Osteocyte (in vitro differentiated cells): ENCODE results near the gene GRIN2D. TPM values are rescaled to one million over a fixed set of nuclear protein-coding genes. Genes with fewer than 3 reads are reported as not detected.
"Not testable (repeated sequence)": the region's sequence is repeated elsewhere in the genome, so short reads cannot be mapped to it uniquely, and the experiment has no call there.

Experiments
- DNase-seq: peaks from one replicate; pipeline ENCODE4 v3.0.0; 2021; ENCODE audit warnings: mixed read lengths; ENCODE audit not compliant: unreplicated experiment; ENCODE audit errors: extremely low spot score
- H3K27ac Mint-ChIP-seq: one replicate; pipeline ENCODE4 v1.8.0; 2021; ENCODE audit warnings: mild to moderate bottlenecking, mixed read lengths; ENCODE audit not compliant: unreplicated experiment
- H3K27me3 Mint-ChIP-seq: one replicate; pipeline ENCODE4 v1.8.0; 2021; ENCODE audit warnings: mixed read lengths; ENCODE audit not compliant: unreplicated experiment
- H3K36me3 Mint-ChIP-seq: one replicate; pipeline ENCODE4 v1.8.0; 2021; ENCODE audit warnings: mixed read lengths; ENCODE audit not compliant: unreplicated experiment
- H3K4me1 Mint-ChIP-seq: one replicate; pipeline ENCODE4 v1.8.0; 2021; ENCODE audit warnings: mixed read lengths; ENCODE audit not compliant: unreplicated experiment
- H3K4me3 Mint-ChIP-seq: one replicate; pipeline ENCODE4 v1.8.0; 2021; ENCODE audit warnings: mild to moderate bottlenecking, moderate library complexity, mixed read lengths; ENCODE audit not compliant: unreplicated experiment
- H3K9me3 Mint-ChIP-seq: one replicate; pipeline ENCODE4 v1.8.0; 2021; ENCODE audit warnings: mixed read lengths; ENCODE audit not compliant: unreplicated experiment
- total RNA-seq: library from RNA; stranded (reverse); gene quantifications from 2 replicates; pipeline ENCODE4 v1.2.1, GENCODE V29; 2021
- TF ChIP-seq, protein P1 (sequence below): fragments of 200-600 bp; sonication (generic); IDR thresholded peaks from 2 replicates; pipeline ENCODE4 v1.5.0; 2021; ENCODE audit warnings: antibody characterized with exemption, mild to moderate bottlenecking, moderate library complexity

GRIN2D gene
- total RNA-seq, 1 donor from 2014 or later, result 1.2 TPM

DNA sequence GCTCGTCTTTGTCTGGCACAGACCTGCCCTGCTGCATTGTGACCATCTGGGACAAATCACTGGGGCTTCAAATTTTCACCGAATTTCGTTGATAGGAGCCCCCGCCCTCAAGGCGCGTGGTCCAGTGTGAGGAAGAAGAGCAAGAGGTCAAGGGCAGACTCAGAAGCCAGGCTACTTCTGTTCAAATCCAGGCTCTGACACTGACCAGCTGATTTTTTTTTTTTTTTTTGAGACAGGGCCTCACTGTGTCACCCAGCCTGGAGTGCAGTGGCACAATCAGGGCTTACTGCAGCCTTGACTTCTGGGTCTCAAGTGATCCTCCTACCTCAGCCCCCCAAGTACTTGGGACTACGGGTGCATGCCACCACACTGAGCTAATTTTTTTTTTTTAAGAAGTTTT, 22.1 kb upstream of the GRIN2D start:
- Mint-ChIP-seq H3K4me1 (peaks cover 5% of the 10 kb centered on the region), H3K36me3 (no peaks in the 10 kb centered on the region), H3K27me3 (no peaks in the 10 kb centered on the region), H3K9me3 (no peaks in the 10 kb centered on the region), H3K27ac (no peak overlapping the region), H3K4me3 (no peak overlapping the region)
- TF ChIP-seq, protein P1, sequence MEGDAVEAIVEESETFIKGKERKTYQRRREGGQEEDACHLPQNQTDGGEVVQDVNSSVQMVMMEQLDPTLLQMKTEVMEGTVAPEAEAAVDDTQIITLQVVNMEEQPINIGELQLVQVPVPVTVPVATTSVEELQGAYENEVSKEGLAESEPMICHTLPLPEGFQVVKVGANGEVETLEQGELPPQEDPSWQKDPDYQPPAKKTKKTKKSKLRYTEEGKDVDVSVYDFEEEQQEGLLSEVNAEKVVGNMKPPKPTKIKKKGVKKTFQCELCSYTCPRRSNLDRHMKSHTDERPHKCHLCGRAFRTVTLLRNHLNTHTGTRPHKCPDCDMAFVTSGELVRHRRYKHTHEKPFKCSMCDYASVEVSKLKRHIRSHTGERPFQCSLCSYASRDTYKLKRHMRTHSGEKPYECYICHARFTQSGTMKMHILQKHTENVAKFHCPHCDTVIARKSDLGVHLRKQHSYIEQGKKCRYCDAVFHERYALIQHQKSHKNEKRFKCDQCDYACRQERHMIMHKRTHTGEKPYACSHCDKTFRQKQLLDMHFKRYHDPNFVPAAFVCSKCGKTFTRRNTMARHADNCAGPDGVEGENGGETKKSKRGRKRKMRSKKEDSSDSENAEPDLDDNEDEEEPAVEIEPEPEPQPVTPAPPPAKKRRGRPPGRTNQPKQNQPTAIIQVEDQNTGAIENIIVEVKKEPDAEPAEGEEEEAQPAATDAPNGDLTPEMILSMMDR, result no peak
- no peak for DNase-seq

DNA sequence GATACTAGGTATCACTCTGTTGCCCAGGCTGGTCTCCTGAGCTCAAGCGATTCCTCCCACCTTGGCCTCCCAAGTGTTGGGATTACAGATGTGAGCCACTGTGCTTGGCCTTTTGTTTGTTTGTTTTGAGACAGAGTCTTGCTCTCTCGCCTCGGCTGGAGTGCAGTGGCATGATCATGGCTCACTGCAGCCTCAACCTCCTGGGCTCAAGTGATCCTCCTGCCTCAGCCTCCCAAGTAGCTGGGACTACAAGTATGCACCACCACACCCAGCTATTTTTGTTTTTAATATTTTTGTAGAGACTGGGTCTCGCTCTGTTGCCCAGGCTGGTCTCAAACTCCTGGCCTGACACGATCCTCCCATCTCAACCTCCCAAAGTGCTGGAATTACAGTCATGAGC, 21.7 kb upstream of the GRIN2D start:
- not testable (repeated sequence) for H3K36me3 Mint-ChIP-seq, H3K4me1 Mint-ChIP-seq, H3K9me3 Mint-ChIP-seq, H3K27ac Mint-ChIP-seq, DNase-seq, H3K4me3 Mint-ChIP-seq, H3K27me3 Mint-ChIP-seq

DNA sequence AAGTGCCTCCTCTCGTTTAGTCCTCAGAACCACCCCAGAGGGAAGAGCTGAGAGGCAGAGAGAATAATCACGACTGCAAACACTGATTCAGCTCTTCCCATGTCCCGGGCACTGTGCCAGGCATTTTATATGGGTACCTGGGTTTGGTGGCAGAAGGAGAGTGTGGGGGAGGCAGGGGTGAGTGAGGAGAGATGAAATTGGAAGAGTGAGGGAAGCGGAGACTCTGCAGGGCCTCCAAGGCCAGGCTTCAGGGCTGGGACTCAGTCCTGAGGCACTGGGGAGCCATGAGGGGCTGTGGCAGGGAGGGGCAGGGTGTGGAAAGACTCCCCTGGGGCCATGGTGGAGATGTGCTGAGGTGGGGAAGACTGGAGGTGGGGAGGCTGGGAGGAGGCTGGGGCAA, 20.6 kb upstream of the GRIN2D start:
- no peak for DNase-seq
- Mint-ChIP-seq H3K27me3 (no peaks in the 10 kb centered on the region), H3K9me3 (no peaks in the 10 kb centered on the region), H3K4me3 (no peak overlapping the region), H3K4me1 (peaks cover 5% of the 10 kb centered on the region), H3K27ac (peak overlapping the region; percentile 43), H3K36me3 (no peaks in the 10 kb centered on the region)
- TF ChIP-seq, protein P1, result no peak

DNA sequence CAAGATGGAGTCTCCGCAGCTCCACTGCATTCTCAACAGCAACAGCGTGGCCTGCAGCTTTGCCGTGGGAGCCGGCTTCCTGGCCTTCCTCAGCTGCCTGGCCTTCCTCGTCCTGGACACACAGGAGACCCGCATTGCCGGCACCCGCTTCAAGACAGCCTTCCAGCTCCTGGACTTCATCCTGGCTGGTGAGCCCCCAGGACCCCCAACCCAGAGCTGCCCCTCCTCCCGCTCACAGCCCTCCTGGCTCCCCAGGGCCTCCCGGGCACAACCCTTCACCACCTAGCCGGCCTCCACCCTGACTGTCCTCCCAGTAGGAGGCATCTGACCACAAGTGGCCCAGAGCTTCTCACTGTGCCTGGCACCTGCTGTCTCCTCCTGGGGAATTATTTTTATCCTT, 19.9 kb upstream of the GRIN2D start:
- Mint-ChIP-seq H3K9me3 (no peaks in the 10 kb centered on the region), H3K27me3 (no peaks in the 10 kb centered on the region), H3K4me1 (peaks cover 5% of the 10 kb centered on the region), H3K27ac (no peak overlapping the region), H3K4me3 (no peak overlapping the region), H3K36me3 (no peaks in the 10 kb centered on the region)
- TF ChIP-seq, protein P1, result no peak
- no peak for DNase-seq

DNA sequence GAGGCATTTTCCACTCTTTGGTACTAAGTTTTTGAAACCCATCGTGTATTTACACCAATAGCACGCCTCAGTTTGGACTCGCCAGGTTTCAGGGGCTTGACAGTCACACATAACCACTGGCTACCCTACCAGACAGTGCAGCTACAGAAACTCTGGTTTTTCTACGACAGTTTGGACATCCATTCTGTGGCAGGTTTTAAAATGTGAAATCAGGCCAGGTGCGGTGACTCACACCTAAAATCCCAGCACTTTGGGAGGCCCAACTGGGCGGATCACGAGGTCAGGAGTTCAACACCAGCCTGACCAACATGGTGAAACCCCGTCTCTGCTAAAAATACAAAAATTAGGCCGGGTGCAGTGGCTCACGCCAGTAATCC, 15.3 kb upstream of the GRIN2D start:
- TF ChIP-seq, protein P1, result no peak
- DNase-seq, result no peak
- Mint-ChIP-seq H3K27ac (no peak overlapping the region), H3K27me3 (no peaks in the 10 kb centered on the region), H3K36me3 (peaks cover 15% of the 10 kb centered on the region), H3K4me1 (no peaks in the 10 kb centered on the region), H3K9me3 (no peaks in the 10 kb centered on the region), H3K4me3 (no peak overlapping the region)

DNA sequence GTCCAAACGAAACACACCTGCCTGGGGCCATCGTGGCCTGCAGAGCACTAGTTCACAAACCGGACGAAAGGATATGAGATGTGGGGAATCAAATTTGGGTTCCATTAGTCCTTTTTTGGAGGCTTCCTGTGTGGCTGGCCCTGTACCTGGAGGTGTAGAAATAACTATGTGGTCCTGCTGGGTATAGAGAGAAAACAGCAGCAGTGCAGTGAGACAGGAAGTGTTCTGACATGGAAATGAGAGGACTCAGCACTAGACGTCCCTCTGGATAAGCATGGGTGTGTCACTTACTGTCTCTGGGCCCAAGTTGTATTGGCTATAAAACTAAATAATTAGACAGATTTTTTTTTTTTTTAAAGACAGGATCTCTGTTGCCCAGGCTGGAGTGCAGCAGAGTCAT, 14.4 kb upstream of the GRIN2D start:
- no peak overlapping the region for H3K4me3 Mint-ChIP-seq
- H3K27me3 Mint-ChIP-seq, result no peaks in the 10 kb centered on the region
- no peak overlapping the region for H3K27ac Mint-ChIP-seq
- H3K4me1 Mint-ChIP-seq, result no peaks in the 10 kb centered on the region
- peaks cover 19% of the 10 kb centered on the region for H3K36me3 Mint-ChIP-seq
- TF ChIP-seq, protein P1, result no peak
- H3K9me3 Mint-ChIP-seq, result no peaks in the 10 kb centered on the region
- no peak for DNase-seq
